HEK293 (cell line): ENCODE results near the gene LRRC47.

ENCODE experiments used
- KLF10 ChIP-seq: fragments of 450-650 bp; IDR thresholded peaks from 2 replicates; pipeline ENCODE4 v1.5.1; 2018; ENCODE audit warnings: missing biosample characterization, mild to moderate bottlenecking, missing genetic modification characterization
- REPIN1 ChIP-seq: fragments of 450-650 bp; formaldehyde crosslinking; IDR thresholded peaks from 2 replicates; pipeline ENCODE4 v1.5.1; 2017; ENCODE audit warnings: missing biosample characterization, missing genetic modification characterization, low read depth
- YY1 ChIP-seq: fragments of 450-650 bp; formaldehyde crosslinking; IDR thresholded peaks from 2 replicates; pipeline ENCODE4 v1.5.1; 2018; ENCODE audit warnings: missing biosample characterization, missing genetic modification characterization
- ZBTB20 ChIP-seq: fragments of 450-650 bp; formaldehyde crosslinking; IDR thresholded peaks from 2 replicates; pipeline ENCODE4 v1.5.1; 2016; ENCODE audit warnings: missing biosample characterization, missing genetic modification characterization
- ZBTB7A ChIP-seq: fragments of 450-650 bp; formaldehyde crosslinking; IDR thresholded peaks from 2 replicates; pipeline ENCODE4 v1.5.1; 2016; ENCODE audit warnings: low read depth, missing biosample characterization, missing genetic modification characterization
- ZNF146 ChIP-seq: fragments of 450-650 bp; formaldehyde crosslinking; IDR thresholded peaks from 2 replicates; pipeline ENCODE4 v1.5.1; 2016; ENCODE audit warnings: missing biosample characterization, missing genetic modification characterization
- ZNF24 ChIP-seq: fragments of 450-650 bp; formaldehyde crosslinking; IDR thresholded peaks from 2 replicates; pipeline ENCODE4 v1.5.1; 2016; ENCODE audit warnings: missing biosample characterization, missing genetic modification characterization
- ZNF274 ChIP-seq, 2 experiments: fragments of 200-500 bp in 1 of 2; fragments of 450-650 bp in 1 of 2; sonication (Bioruptor generic) in 1 of 2; formaldehyde crosslinking in 1 of 2; IDR thresholded peaks; 2 replicates each; pipeline versions ENCODE4 v1.5.1 to v1.6.1; 2014 to 2016; ENCODE audit warnings: borderline replicate concordance in 1 of 2, inconsistent platforms in 1 of 2, low read length in 1 of 2, missing biosample characterization in 1 of 2, missing genetic modification characterization in 1 of 2
- ZNF626 ChIP-seq: fragments of 450-650 bp; sonication (Bioruptor Pico); formaldehyde crosslinking; IDR thresholded peaks from 2 replicates; pipeline ENCODE4 v1.5.1; 2018; ENCODE audit warnings: missing biosample characterization, missing genetic modification characterization, inconsistent platforms
- TF ChIP-seq, protein P1 (sequence below): fragments of 450-650 bp; formaldehyde crosslinking; IDR thresholded peaks from 2 replicates; pipeline ENCODE4 v1.5.1; 2016; ENCODE audit warnings: missing biosample characterization, missing genetic modification characterization
- TF ChIP-seq, protein P2 (sequence below): fragments of 450-650 bp; formaldehyde crosslinking; IDR thresholded peaks from 2 replicates; pipeline ENCODE4 v1.5.1; 2016; ENCODE audit warnings: missing biosample characterization, missing genetic modification characterization
- TF ChIP-seq, protein P3 (sequence below): fragments of 450-650 bp; formaldehyde crosslinking; IDR thresholded peaks from 2 replicates; pipeline ENCODE4 v1.5.1; 2016; ENCODE audit warnings: missing biosample characterization, missing genetic modification characterization
- TF ChIP-seq, protein P4 (sequence below): fragments of 450-650 bp; IDR thresholded peaks from 2 replicates; pipeline ENCODE4 v1.5.1; 2018; ENCODE audit warnings: missing biosample characterization, mild to moderate bottlenecking, missing genetic modification characterization

DNA sequence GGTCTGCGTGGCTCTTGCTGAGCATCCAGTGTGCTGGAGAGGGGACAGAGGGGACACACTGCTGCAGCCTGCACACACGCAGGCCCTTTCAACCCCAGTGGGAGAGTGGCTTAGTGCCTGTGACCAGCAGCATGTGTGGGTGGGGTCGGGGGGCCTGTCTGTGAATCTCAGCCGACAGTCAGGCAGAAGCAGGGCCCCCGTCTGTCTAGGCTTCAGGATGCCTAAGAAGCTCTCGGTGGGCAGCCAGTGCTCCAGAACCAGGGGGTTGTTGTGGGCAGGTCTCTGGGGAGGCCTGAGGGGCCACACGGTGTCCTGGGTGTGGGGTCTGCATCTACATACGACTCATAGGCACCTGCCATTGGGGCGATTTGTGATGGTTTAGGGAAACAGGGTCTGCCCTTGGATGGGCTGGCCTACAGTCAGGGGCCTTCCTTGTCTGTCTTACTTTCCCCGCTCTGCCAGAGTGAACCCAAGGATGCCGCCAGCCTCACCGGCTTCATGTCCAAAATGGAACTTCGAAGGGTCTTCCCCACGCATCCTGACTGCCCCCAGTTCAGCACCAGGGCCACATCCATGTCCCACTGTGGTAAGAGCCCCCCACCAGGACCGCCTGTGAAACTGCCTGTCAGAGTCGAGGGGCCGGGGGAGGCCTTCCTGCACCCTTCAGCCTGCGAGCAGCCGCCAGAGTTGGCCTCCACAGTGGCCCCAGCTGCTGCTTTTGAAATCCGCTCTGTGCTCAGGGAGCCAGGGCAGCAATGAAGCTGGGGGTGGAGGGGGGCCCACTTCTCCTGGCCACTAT, 42.4 kb downstream of the LRRC47 start:
- TF ChIP-seq KLF10 (tag by site-specific recombination) (no peak), ZBTB7A (tag by site-specific recombination) (no peak), ZNF146 (tag by site-specific recombination) (no peak), ZBTB20 (tag by site-specific recombination) (no peak), YY1 (tag by site-specific recombination) (no peak), REPIN1 (tag by site-specific recombination) (no peak), ZNF274 (IDR thresholded peaks at IDR 0.05; ENCODE audit: low read length) (no peak), ZNF274 (tag by site-specific recombination; IDR thresholded peaks at IDR 0.05; ENCODE audit: borderline replicate concordance) (no peak), ZNF626 (tag by site-specific recombination) (no peak), ZNF24 (tag by site-specific recombination) (no peak)
- TF ChIP-seq, protein P1, sequence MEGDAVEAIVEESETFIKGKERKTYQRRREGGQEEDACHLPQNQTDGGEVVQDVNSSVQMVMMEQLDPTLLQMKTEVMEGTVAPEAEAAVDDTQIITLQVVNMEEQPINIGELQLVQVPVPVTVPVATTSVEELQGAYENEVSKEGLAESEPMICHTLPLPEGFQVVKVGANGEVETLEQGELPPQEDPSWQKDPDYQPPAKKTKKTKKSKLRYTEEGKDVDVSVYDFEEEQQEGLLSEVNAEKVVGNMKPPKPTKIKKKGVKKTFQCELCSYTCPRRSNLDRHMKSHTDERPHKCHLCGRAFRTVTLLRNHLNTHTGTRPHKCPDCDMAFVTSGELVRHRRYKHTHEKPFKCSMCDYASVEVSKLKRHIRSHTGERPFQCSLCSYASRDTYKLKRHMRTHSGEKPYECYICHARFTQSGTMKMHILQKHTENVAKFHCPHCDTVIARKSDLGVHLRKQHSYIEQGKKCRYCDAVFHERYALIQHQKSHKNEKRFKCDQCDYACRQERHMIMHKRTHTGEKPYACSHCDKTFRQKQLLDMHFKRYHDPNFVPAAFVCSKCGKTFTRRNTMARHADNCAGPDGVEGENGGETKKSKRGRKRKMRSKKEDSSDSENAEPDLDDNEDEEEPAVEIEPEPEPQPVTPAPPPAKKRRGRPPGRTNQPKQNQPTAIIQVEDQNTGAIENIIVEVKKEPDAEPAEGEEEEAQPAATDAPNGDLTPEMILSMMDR, result no peak
- TF ChIP-seq, protein P2, sequence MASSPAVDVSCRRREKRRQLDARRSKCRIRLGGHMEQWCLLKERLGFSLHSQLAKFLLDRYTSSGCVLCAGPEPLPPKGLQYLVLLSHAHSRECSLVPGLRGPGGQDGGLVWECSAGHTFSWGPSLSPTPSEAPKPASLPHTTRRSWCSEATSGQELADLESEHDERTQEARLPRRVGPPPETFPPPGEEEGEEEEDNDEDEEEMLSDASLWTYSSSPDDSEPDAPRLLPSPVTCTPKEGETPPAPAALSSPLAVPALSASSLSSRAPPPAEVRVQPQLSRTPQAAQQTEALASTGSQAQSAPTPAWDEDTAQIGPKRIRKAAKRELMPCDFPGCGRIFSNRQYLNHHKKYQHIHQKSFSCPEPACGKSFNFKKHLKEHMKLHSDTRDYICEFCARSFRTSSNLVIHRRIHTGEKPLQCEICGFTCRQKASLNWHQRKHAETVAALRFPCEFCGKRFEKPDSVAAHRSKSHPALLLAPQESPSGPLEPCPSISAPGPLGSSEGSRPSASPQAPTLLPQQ (tag by site-specific recombination), result no peak
- TF ChIP-seq, protein P3, sequence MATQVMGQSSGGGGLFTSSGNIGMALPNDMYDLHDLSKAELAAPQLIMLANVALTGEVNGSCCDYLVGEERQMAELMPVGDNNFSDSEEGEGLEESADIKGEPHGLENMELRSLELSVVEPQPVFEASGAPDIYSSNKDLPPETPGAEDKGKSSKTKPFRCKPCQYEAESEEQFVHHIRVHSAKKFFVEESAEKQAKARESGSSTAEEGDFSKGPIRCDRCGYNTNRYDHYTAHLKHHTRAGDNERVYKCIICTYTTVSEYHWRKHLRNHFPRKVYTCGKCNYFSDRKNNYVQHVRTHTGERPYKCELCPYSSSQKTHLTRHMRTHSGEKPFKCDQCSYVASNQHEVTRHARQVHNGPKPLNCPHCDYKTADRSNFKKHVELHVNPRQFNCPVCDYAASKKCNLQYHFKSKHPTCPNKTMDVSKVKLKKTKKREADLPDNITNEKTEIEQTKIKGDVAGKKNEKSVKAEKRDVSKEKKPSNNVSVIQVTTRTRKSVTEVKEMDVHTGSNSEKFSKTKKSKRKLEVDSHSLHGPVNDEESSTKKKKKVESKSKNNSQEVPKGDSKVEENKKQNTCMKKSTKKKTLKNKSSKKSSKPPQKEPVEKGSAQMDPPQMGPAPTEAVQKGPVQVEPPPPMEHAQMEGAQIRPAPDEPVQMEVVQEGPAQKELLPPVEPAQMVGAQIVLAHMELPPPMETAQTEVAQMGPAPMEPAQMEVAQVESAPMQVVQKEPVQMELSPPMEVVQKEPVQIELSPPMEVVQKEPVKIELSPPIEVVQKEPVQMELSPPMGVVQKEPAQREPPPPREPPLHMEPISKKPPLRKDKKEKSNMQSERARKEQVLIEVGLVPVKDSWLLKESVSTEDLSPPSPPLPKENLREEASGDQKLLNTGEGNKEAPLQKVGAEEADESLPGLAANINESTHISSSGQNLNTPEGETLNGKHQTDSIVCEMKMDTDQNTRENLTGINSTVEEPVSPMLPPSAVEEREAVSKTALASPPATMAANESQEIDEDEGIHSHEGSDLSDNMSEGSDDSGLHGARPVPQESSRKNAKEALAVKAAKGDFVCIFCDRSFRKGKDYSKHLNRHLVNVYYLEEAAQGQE (tag by site-specific recombination), result no peak
- TF ChIP-seq, protein P4, sequence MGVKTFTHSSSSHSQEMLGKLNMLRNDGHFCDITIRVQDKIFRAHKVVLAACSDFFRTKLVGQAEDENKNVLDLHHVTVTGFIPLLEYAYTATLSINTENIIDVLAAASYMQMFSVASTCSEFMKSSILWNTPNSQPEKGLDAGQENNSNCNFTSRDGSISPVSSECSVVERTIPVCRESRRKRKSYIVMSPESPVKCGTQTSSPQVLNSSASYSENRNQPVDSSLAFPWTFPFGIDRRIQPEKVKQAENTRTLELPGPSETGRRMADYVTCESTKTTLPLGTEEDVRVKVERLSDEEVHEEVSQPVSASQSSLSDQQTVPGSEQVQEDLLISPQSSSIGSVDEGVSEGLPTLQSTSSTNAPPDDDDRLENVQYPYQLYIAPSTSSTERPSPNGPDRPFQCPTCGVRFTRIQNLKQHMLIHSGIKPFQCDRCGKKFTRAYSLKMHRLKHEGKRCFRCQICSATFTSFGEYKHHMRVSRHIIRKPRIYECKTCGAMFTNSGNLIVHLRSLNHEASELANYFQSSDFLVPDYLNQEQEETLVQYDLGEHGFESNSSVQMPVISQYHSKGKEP (tag by site-specific recombination), result no peak
